ENCODE measurements around the gene PCNX2. TPM values are rescaled to one million over a fixed set of nuclear protein-coding genes. Genes with fewer than 3 reads are reported as not detected.

Gene PCNX2
- total RNA-seq, 1 experiment from 2014 or later, result 63.4 TPM

GRCh38 chr1:233227930-233228465 is 67.5 kb downstream of the PCNX2 start:
- no TSS peak for BruUV-seq (replicated peaks)
- Mint-ChIP-seq H3K9me3 (ENCODE audit: low read depth, unreplicated experiment) (no peaks in the 10 kb centered on the region), H3K27ac (ENCODE audit: unreplicated experiment) (no peak overlapping the region), H3K36me3 (ENCODE audit: insufficient read depth, unreplicated experiment) (peaks cover 5% of the 10 kb centered on the region), H3K27me3 (ENCODE audit: unreplicated experiment) (no peaks in the 10 kb centered on the region), H3K4me3 (ENCODE audit: low read depth, unreplicated experiment) (no peak overlapping the region), H3K4me1 (ENCODE audit: low read depth, unreplicated experiment) (no peaks in the 10 kb centered on the region)
- intact Hi-C loops (cut with micrococcal nuclease; ENCODE audit: unreplicated experiment), result no loop called here
- DNase-seq, result no peak
- TF ChIP-seq CTCF (IDR thresholded peaks at IDR 0.05; ENCODE audit: unreplicated experiment), result no peak
- CTCF ChIA-PET, result no interaction called here

DNA sequence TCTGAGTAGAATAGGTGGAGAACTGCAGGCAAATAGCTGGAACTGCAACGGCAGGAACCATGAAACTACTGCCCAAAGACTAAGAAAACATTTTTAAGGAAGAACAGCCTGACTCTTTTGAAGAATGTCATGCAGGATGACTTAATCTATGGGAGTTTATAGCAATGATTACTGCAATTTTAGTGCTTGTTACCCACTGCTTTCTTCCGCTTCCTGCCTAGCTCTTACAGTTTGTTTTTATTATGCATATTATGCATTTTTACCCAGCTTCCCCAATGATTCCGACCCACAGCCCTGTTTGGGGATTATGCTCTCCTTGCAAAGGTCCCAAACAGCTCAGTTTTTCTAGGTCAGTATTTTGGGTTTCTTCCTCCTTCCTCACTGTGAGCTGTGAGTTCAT is 71.2 kb downstream of the PCNX2 start:
- no peak for TF ChIP-seq CTCF (IDR thresholded peaks at IDR 0.05; ENCODE audit: unreplicated experiment)
- intact Hi-C loops (cut with micrococcal nuclease; ENCODE audit: unreplicated experiment), result no loop called here
- Mint-ChIP-seq H3K4me1 (ENCODE audit: low read depth, unreplicated experiment) (no peaks in the 10 kb centered on the region), H3K36me3 (ENCODE audit: insufficient read depth, unreplicated experiment) (no peaks in the 10 kb centered on the region), H3K9me3 (ENCODE audit: low read depth, unreplicated experiment) (no peaks in the 10 kb centered on the region), H3K27ac (ENCODE audit: unreplicated experiment) (no peak overlapping the region), H3K27me3 (ENCODE audit: unreplicated experiment) (no peaks in the 10 kb centered on the region), H3K4me3 (ENCODE audit: low read depth, unreplicated experiment) (no peak overlapping the region)
- CTCF ChIA-PET, result no interaction called here
- BruUV-seq (replicated peaks), result no TSS peak
- DNase-seq, result no peak

GRCh38 chr1:233217832-233218231 is 77.7 kb downstream of the PCNX2 start:
- Mint-ChIP-seq H3K4me1 (ENCODE audit: low read depth, unreplicated experiment) (no peaks in the 10 kb centered on the region), H3K27ac (ENCODE audit: unreplicated experiment) (no peak overlapping the region), H3K9me3 (ENCODE audit: low read depth, unreplicated experiment) (no peaks in the 10 kb centered on the region), H3K27me3 (ENCODE audit: unreplicated experiment) (no peaks in the 10 kb centered on the region), H3K4me3 (ENCODE audit: low read depth, unreplicated experiment) (no peak overlapping the region), H3K36me3 (ENCODE audit: insufficient read depth, unreplicated experiment) (peaks cover 9% of the 10 kb centered on the region)
- CTCF ChIA-PET, result interaction anchor here (0.6 kb wide), 1 partner anchor 16 kb away, joined by 8 read pairs; no protein-coding TSS in a partner anchor
- TF ChIP-seq CTCF (IDR thresholded peaks at IDR 0.05; ENCODE audit: unreplicated experiment), result no peak
- intact Hi-C loops (cut with micrococcal nuclease; ENCODE audit: unreplicated experiment), result no loop called here
- no TSS peak for BruUV-seq (replicated peaks)
- no peak for DNase-seq

- H3K36me3 Mint-ChIP-seq (ENCODE audit: insufficient read depth, unreplicated experiment), result peaks cover 9% of the 10 kb centered on the region
- H3K9me3 Mint-ChIP-seq (ENCODE audit: low read depth, unreplicated experiment), result no peaks in the 10 kb centered on the region
- H3K4me3 Mint-ChIP-seq (ENCODE audit: low read depth, unreplicated experiment), result no peak overlapping the region
- no peak for DNase-seq
- no peak for TF ChIP-seq CTCF (IDR thresholded peaks at IDR 0.05; ENCODE audit: unreplicated experiment)
- no peaks in the 10 kb centered on the region for H3K27me3 Mint-ChIP-seq (ENCODE audit: unreplicated experiment)
- no peak overlapping the region for H3K27ac Mint-ChIP-seq (ENCODE audit: unreplicated experiment)
- intact Hi-C loops (cut with micrococcal nuclease; ENCODE audit: unreplicated experiment), result no loop called here
- CTCF ChIA-PET, result interaction anchor here (0.5 kb wide), 1 partner anchor 1575 kb away, joined by 4 read pairs; no protein-coding TSS in a partner anchor
- no peaks in the 10 kb centered on the region for H3K4me1 Mint-ChIP-seq (ENCODE audit: low read depth, unreplicated experiment)
- BruUV-seq (replicated peaks), result no TSS peak
Observed at GRCh38 chr1:233216009-233216408, 79.5 kb downstream of the PCNX2 start.

All from Calu3 (cell line).